NCI-H1105 treated with DMSO at 0.1 percent for 48 hours (cell line): ENCODE results near the gene OSBP.
A peak's percentile ranks its signal among the peaks of the same experiment; 100 is the strongest.
"Not testable (repeated sequence)": the region's sequence is repeated elsewhere in the genome, so short reads cannot be mapped to it uniquely, and the experiment has no call there.

Experiments used
- DNase-seq: peaks from one replicate; lab custom pipeline; 2025; lab: John Stamatoyannopoulos, UW

OSBP gene

GRCh38 chr11:59553323-59553722, 62.3 kb downstream of the OSBP start:
- DNase-seq = no peak

GRCh38 chr11:59552844-59553243, 62.7 kb downstream of the OSBP start:
- no peak for DNase-seq

GRCh38 chr11:59551659-59552521, 63.7 kb downstream of the OSBP start:
- no peak for DNase-seq

GRCh38 chr11:59550842-59551658, 64.5 kb downstream of the OSBP start:
- DNase-seq = peak; percentile 86

GRCh38 chr11:59550368-59550841, 65.2 kb downstream of the OSBP start:
- peak; percentile 91 for DNase-seq

- DNase-seq = no peak
These were observed 67.3 kb downstream of the OSBP start for GRCh38 chr11:59548309-59548656.

- not testable (repeated sequence) for DNase-seq
These were observed 67.8 kb downstream of the OSBP start for GRCh38 chr11:59547605-59548308.

- DNase-seq = no peak
These were observed 70.2 kb downstream of the OSBP start for GRCh38 chr11:59545179-59546020.

- DNase-seq = no peak
These were observed 70.8 kb downstream of the OSBP start for GRCh38 chr11:59544869-59545178.

GRCh38 chr11:59543713-59544112, 71.9 kb downstream of the OSBP start:
- not testable (repeated sequence) for DNase-seq

GRCh38 chr11:59542142-59542810, 73.3 kb downstream of the OSBP start:
- DNase-seq = no peak

- DNase-seq = no peak
These were observed 80.9 kb downstream of the OSBP start for GRCh38 chr11:59534676-59535075.

GRCh38 chr11:59532620-59533019, 83.0 kb downstream of the OSBP start:
- no peak for DNase-seq

GRCh38 chr11:59528711-59529110, 86.9 kb downstream of the OSBP start:
- no peak for DNase-seq
